SK-N-SH (cell line): ENCODE results near the gene TCF12. TPM values are rescaled to one million over a fixed set of nuclear protein-coding genes. Genes with fewer than 3 reads are reported as not detected.

Source experiments
- CTCF ChIA-PET: fragments of 300-600, 350-600 bp; formaldehyde crosslinking; extraction: SDS; loops from one replicate; lab custom pipeline; 2021; lab: Yijun Ruan, JAX
- POLR2A ChIA-PET: fragments of 350-600 bp; sonication (Branson Sonifier 250); formaldehyde crosslinking; extraction: SDS; loops from one replicate; lab custom pipeline; 2020; ENCODE audit warnings: antibody characterized with exemption, inconsistent platforms; lab: Yijun Ruan, JAX
- DNase-seq: peaks from one replicate; pipeline ENCODE4 v3.0.0; 2012
- H2AFZ ChIP-seq: fragments of 200-600 bp; sonication (generic); 2 replicates; pipeline ENCODE4 v1.8.1; 2016; ENCODE audit warnings: antibody characterized with exemption, mild to moderate bottlenecking, low read depth
- H3F3A ChIP-seq: fragments of 200-600 bp; sonication (generic); replicated peaks from 2 replicates; pipeline ENCODE3; 2016; ENCODE audit warnings: antibody characterized with exemption, mild to moderate bottlenecking; ENCODE audit not compliant: insufficient read depth
- H3K27ac ChIP-seq, 2 experiments: fragments of 200-500 bp in 1 of 2; fragments of 200-600 bp in 1 of 2; sonication (Bioruptor generic) in 1 of 2; sonication (generic), shearing (Covaris generic) in 1 of 2; 2 replicates each; pipeline versions ENCODE4 v1.5.1 to v1.6.1; 2014 to 2016; ENCODE audit warnings: low read depth in 2 of 2, inconsistent platforms in 1 of 2, low read length in 1 of 2, mild to moderate bottlenecking in 1 of 2, mixed read lengths in 1 of 2
- H3K27me3 ChIP-seq: fragments of 200-600 bp; sonication (generic), shearing (Covaris generic); 2 replicates; pipeline ENCODE4 v1.6.1; 2016; ENCODE audit warnings: mixed run types; ENCODE audit not compliant: insufficient read depth
- H3K36me3 ChIP-seq, 2 experiments: fragments of 200-500 bp in 1 of 2; fragments of 200-600 bp in 1 of 2; sonication (Bioruptor generic) in 1 of 2; sonication (generic) in 1 of 2; replicated peaks in 1 of 2; 2 replicates each; pipeline versions ENCODE3 to v1.5.1; 2014 to 2016; ENCODE audit warnings: low read length in 1 of 2, mild to moderate bottlenecking in 1 of 2; ENCODE audit not compliant: insufficient read depth in 2 of 2, control insufficient read depth in 1 of 2
- H3K4me1 ChIP-seq, 2 experiments: fragments of 200-500 bp in 1 of 2; fragments of 200-600 bp in 1 of 2; sonication (Bioruptor generic) in 1 of 2; sonication (generic), shearing (Covaris generic) in 1 of 2; 2 replicates each; pipeline versions ENCODE4 v1.5.1 to v1.6.1; 2014 to 2016; ENCODE audit warnings: low read depth in 1 of 2, low read length in 1 of 2, mixed run types in 1 of 2; ENCODE audit not compliant: insufficient read depth in 2 of 2, control insufficient read depth in 1 of 2
- H3K4me2 ChIP-seq: fragments of 200-600 bp; sonication (generic), shearing (Covaris generic); 2 replicates; pipeline ENCODE4 v1.6.1; 2017; ENCODE audit warnings: mixed run types
- H3K4me3 ChIP-seq, 2 experiments: fragments of 200-500 bp in 1 of 2; fragments of 200-600 bp in 1 of 2; sonication (Bioruptor generic) in 1 of 2; sonication (generic), shearing (Covaris generic) in 1 of 2; 2 replicates each; pipeline versions ENCODE4 v1.5.1 to v1.8.1; 2014 to 2016; ENCODE audit warnings: low read depth in 2 of 2, inconsistent platforms in 1 of 2, low read length in 1 of 2, mild to moderate bottlenecking in 1 of 2, mixed read lengths in 1 of 2, moderate library complexity in 1 of 2
- H3K79me2 ChIP-seq: fragments of 200-600 bp; sonication (generic); 2 replicates; pipeline ENCODE4 v1.8.1; 2017; ENCODE audit warnings: mild to moderate bottlenecking; ENCODE audit not compliant: insufficient read depth
- H3K9ac ChIP-seq: fragments of 200-600 bp; sonication (generic); 2 replicates; pipeline ENCODE4 v1.6.1; 2017; ENCODE audit warnings: mixed run types
- H3K9me2 ChIP-seq: fragments of 200-600 bp; sonication (generic); 2 replicates; pipeline ENCODE4 v1.6.1; 2017; ENCODE audit warnings: mixed run types
- H3K9me3 ChIP-seq: fragments of 200-600 bp; sonication (generic); 2 replicates; pipeline ENCODE4 v1.6.1; 2017; ENCODE audit warnings: mixed run types, mild to moderate bottlenecking, moderate library complexity
- H4K20me1 ChIP-seq: fragments of 200-600 bp; sonication (generic); 2 replicates; pipeline ENCODE4 v1.6.1; 2017; ENCODE audit warnings: mild to moderate bottlenecking, mixed run types; ENCODE audit not compliant: insufficient read depth
- CHD2 ChIP-seq: fragments of 150-350 bp; IDR thresholded peaks from 2 replicates; pipeline ENCODE4 v1.6.1; 2018; ENCODE audit warnings: low read length; ENCODE audit not compliant: partially characterized antibody
- ELF1 ChIP-seq: IDR thresholded peaks from 2 replicates; pipeline ENCODE4 v1.4.0; 2012
- EP300 ChIP-seq, 2 experiments: IDR thresholded peaks; 2 replicates each; pipeline versions ENCODE4 v1.4.0 to v1.6.1; 2012; ENCODE audit warnings: borderline replicate concordance in 1 of 2, low read depth in 1 of 2, low read length in 1 of 2
- FOSL2 ChIP-seq: IDR thresholded peaks from 2 replicates; pipeline ENCODE4 v1.4.0; 2012; ENCODE audit warnings: low read depth, mild to moderate bottlenecking, moderate library complexity, borderline replicate concordance
- GABPA ChIP-seq: IDR thresholded peaks from 2 replicates; pipeline ENCODE4 v1.4.0; 2012; ENCODE audit warnings: low read depth, mild to moderate bottlenecking
- GATA2 ChIP-seq: sonication (generic); formaldehyde crosslinking; IDR thresholded peaks from 2 replicates; pipeline ENCODE4 v1.5.0; 2020; ENCODE audit warnings: mild to moderate bottlenecking, missing genetic modification reagents
- JUND ChIP-seq: IDR thresholded peaks from 2 replicates; pipeline ENCODE4 v1.4.0; 2012
- MEF2A ChIP-seq: IDR thresholded peaks from 2 replicates; pipeline ENCODE4 v1.4.0; 2012; ENCODE audit warnings: low read depth, borderline replicate concordance
- MXI1 ChIP-seq: IDR thresholded peaks from 2 replicates; pipeline ENCODE4 v1.6.1; 2012; ENCODE audit warnings: mild to moderate bottlenecking, low read depth, low read length, improper control_type of control experiment
- RCOR1 ChIP-seq: fragments of 150-350 bp; IDR thresholded peaks from 2 replicates; pipeline ENCODE4 v1.6.1; 2017; ENCODE audit warnings: antibody characterized with exemption, low read length
- RFX5 ChIP-seq: IDR thresholded peaks from 2 replicates; pipeline ENCODE4 v1.6.1; 2012; ENCODE audit warnings: mild to moderate bottlenecking, improper control_type of control experiment, low read length
- SIN3A ChIP-seq: IDR thresholded peaks from 2 replicates; pipeline ENCODE4 v1.6.1; 2012; ENCODE audit warnings: low read depth, mild to moderate bottlenecking, low read length, moderate library complexity, borderline replicate concordance
- TCF12 ChIP-seq: IDR thresholded peaks from 2 replicates; pipeline ENCODE4 v1.4.0; 2012
- WGBS: methylation state at CpG from one replicate; pipeline ENCODE4 v1.1.6; 2017; ENCODE audit warnings: low lambda C conversion rate; 5-methylcytosine and 5-hydroxymethylcytosine counted together
- polyA plus RNA-seq, 3 experiments: library from polyadenylated mRNA; depleted of rRNA; stranded (reverse); fragments of >200 nt; gene quantifications; 2 replicates each; pipeline ENCODE4 v1.2.3, GENCODE V29; 2012
- TF ChIP-seq, protein P1 (sequence below): IDR thresholded peaks from 2 replicates; pipeline ENCODE4; 2012
- TF ChIP-seq, protein P2 (sequence below): IDR thresholded peaks from 2 replicates; pipeline ENCODE4 v1.4.0; 2012; ENCODE audit warnings: low read depth, borderline replicate concordance
- TF ChIP-seq, protein P3 (sequence below): fragments of 150-350 bp; IDR thresholded peaks from 2 replicates; pipeline ENCODE4 v1.6.1; 2016; ENCODE audit warnings: mild to moderate bottlenecking, low read depth, low read length
- TF ChIP-seq, protein P4 (sequence below): fragments of 150-350 bp; IDR thresholded peaks from 2 replicates; pipeline ENCODE4 v1.6.1; 2017; ENCODE audit warnings: antibody characterized with exemption, low read length, low read depth, borderline replicate concordance
- TF ChIP-seq, protein P5 (sequence below): IDR thresholded peaks from 2 replicates; pipeline ENCODE4 v1.4.0; 2012; ENCODE audit warnings: low read depth, borderline replicate concordance

Gene TCF12
- polyA plus RNA-seq, 1 of the 3 experiments (the other 2 are of a cell fraction): 49.6 TPM

DNA sequence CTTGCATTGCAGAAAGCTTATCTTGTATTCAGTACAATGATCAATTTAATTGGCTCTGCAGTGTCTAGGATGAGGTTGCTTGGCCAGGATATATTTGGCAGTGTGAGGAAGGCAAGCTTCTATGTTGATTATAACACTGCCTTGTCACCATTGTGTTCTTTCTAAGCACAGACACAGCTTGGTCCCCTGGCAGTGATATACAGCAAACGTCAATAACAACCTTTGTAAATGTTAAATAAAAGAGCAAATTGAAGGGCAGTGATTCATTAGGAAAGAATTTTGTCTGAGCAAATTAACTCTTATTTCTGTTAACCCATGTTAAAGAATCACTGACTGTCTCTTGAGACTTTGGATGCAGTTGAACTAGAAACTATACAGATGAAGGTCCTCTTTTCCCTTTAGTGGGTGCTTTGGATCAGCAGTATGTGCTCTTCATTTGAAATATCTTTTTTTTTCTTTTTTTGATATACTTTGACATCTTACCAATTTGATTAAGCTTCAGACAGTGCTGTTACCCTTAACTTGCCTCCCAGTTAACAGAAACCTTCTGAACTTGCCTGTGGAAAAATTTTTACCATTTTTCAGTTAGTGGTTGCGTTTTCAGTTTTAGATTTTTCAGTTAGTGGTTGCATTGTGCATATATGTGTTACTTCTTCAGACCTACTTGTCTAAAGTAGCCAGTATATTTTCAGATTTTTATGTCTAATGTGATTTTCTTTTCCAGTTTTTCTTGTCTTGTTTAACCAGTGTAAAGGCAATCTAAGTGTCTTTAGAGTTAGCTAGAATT lies 199.8 kb downstream of the TCF12 start:
- Histone ChIP-seq H3K9ac (no peak overlapping the region), H3K27me3 (no peaks in the 10 kb centered on the region), H3K4me1 (peaks cover 9 to 28% of the 10 kb centered on the region in 2 experiments; a peak in 3 of 4 replicates), H2AFZ (no peak overlapping the region), H3K27ac (peak overlapping the region; percentile 24 to 42; a peak in 3 of 4 replicates), H3K9me3 (no peaks in the 10 kb centered on the region), H3K36me3 (no peaks in the 10 kb centered on the region), H3F3A (peaks cover 13% of the 10 kb centered on the region), H3K4me3 (no peak overlapping the region), H3K9me2 (no peaks in the 10 kb centered on the region), H3K4me2 (peak overlapping the region; percentile 2; the same call in 1 of the 2 replicates), H4K20me1 (no peaks in the 10 kb centered on the region), H3K79me2 (peaks cover 73% of the 10 kb centered on the region)
- CTCF ChIA-PET: interaction anchor here (0.6 to 6.0 kb wide), 6 partner anchors 9 to 96 kb away, joined by 3 to 25 read pairs (median 3); no protein-coding TSS in a partner anchor
- TF ChIP-seq, protein P1, sequence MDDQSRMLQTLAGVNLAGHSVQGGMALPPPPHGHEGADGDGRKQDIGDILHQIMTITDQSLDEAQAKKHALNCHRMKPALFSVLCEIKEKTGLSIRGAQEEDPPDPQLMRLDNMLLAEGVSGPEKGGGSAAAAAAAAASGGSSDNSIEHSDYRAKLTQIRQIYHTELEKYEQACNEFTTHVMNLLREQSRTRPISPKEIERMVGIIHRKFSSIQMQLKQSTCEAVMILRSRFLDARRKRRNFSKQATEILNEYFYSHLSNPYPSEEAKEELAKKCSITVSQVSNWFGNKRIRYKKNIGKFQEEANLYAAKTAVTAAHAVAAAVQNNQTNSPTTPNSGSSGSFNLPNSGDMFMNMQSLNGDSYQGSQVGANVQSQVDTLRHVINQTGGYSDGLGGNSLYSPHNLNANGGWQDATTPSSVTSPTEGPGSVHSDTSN: peak; percentile 25; the same call in 1 of the 2 replicates
- TF ChIP-seq GABPA: no peak
- TF ChIP-seq GATA2 (CRISPR knock-in tag): 0 out of 2 replicates have a peak, but pooled peaks have one; percentile 19
- peak; percentile 19 for TF ChIP-seq CHD2
- DNase-seq: no peak
- POLR2A ChIA-PET: no interaction called here
- WGBS: 44% methylated on average over 2 of the region's 2 CpGs

DNA sequence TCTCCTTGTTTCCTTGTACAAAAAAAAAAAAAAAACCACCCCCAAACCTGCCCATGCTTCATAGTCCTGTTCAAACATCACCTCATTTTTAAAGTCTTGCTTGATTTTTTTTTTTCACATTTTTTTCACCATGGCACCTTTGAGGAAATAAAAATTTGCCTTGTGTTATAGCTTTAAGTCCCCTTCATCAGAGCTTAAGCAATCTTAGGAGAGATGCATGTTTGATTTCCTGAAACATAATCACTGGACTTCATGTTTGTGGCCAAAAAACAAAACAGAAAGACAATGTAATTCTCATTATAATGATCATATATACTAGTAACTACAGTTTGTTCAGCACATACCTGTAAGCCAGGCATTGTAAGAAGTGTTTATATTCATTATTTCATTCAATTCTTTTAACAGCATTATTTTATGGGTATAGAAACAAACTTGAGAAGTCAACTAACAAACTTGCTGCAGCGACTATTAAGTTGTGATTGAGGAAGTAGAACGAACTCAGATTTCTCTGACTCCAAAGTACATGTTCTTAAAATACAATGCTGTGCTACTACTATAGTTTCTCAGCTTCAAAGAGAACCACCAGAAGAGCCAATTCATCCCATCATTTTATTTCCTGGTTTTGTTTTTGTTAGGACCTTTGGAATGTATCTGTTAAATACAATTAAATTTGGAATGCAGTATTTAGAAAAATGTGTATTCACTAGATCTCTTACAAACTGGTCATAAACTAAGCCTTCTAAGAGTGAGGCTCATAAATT lies 203.8 kb downstream of the TCF12 start:
- no peak overlapping the region for H3K4me2 ChIP-seq
- CTCF ChIA-PET: interaction anchor here (0.9 to 6.0 kb wide), 5 partner anchors 11 to 184 kb away, joined by 3 to 25 read pairs (median 4); no protein-coding TSS in a partner anchor

More for the DNA sequence above, 203.8 kb downstream of the TCF12 start:
- Histone ChIP-seq H3K27me3 (no peaks in the 10 kb centered on the region), H3K79me2 (peaks cover 43% of the 10 kb centered on the region), H3K9ac (no peak overlapping the region), H3K36me3 (peaks cover 0 to 4% of the 10 kb centered on the region in 2 experiments), H3K27ac (peak overlapping the region in 1 of 2 experiments; percentile 4; a peak in 2 of 4 replicates), H3F3A (peaks cover 11% of the 10 kb centered on the region), H2AFZ (no peak overlapping the region), H4K20me1 (no peaks in the 10 kb centered on the region), H3K9me3 (no peaks in the 10 kb centered on the region), H3K9me2 (no peaks in the 10 kb centered on the region), H3K4me1 (peaks cover 9 to 25% of the 10 kb centered on the region in 2 experiments; a peak in 2 of 4 replicates), H3K4me3 (no peak overlapping the region)
- 96% methylated on average over 2 of the region's 2 CpGs for WGBS
- TF ChIP-seq, protein P2, sequence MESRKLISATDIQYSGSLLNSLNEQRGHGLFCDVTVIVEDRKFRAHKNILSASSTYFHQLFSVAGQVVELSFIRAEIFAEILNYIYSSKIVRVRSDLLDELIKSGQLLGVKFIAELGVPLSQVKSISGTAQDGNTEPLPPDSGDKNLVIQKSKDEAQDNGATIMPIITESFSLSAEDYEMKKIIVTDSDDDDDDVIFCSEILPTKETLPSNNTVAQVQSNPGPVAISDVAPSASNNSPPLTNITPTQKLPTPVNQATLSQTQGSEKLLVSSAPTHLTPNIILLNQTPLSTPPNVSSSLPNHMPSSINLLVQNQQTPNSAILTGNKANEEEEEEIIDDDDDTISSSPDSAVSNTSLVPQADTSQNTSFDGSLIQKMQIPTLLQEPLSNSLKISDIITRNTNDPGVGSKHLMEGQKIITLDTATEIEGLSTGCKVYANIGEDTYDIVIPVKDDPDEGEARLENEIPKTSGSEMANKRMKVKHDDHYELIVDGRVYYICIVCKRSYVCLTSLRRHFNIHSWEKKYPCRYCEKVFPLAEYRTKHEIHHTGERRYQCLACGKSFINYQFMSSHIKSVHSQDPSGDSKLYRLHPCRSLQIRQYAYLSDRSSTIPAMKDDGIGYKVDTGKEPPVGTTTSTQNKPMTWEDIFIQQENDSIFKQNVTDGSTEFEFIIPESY: no peak
- TF ChIP-seq GABPA: no peak
- TF ChIP-seq EP300 (IDR thresholded peaks at IDR 0.05; ENCODE audit: borderline replicate concordance in 1 of 2, low read depth in 1 of 2, low read length in 1 of 2): no peak
- TF ChIP-seq, protein P3, sequence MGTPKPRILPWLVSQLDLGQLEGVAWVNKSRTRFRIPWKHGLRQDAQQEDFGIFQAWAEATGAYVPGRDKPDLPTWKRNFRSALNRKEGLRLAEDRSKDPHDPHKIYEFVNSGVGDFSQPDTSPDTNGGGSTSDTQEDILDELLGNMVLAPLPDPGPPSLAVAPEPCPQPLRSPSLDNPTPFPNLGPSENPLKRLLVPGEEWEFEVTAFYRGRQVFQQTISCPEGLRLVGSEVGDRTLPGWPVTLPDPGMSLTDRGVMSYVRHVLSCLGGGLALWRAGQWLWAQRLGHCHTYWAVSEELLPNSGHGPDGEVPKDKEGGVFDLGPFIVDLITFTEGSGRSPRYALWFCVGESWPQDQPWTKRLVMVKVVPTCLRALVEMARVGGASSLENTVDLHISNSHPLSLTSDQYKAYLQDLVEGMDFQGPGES: no peak
- TF ChIP-seq, protein P4, sequence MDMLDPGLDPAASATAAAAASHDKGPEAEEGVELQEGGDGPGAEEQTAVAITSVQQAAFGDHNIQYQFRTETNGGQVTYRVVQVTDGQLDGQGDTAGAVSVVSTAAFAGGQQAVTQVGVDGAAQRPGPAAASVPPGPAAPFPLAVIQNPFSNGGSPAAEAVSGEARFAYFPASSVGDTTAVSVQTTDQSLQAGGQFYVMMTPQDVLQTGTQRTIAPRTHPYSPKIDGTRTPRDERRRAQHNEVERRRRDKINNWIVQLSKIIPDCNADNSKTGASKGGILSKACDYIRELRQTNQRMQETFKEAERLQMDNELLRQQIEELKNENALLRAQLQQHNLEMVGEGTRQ: no peak
- TF ChIP-seq, protein P5, sequence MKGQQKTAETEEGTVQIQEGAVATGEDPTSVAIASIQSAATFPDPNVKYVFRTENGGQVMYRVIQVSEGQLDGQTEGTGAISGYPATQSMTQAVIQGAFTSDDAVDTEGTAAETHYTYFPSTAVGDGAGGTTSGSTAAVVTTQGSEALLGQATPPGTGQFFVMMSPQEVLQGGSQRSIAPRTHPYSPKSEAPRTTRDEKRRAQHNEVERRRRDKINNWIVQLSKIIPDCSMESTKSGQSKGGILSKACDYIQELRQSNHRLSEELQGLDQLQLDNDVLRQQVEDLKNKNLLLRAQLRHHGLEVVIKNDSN: no peak
- TF ChIP-seq MXI1: no peak
- TF ChIP-seq TCF12: no peak
- TF ChIP-seq SIN3A: no peak
- TF ChIP-seq FOSL2: no peak
- TF ChIP-seq JUND: no peak
- TF ChIP-seq MEF2A: no peak
- TF ChIP-seq ELF1: no peak
- no peak for TF ChIP-seq RCOR1
- no peak for TF ChIP-seq RFX5
- POLR2A ChIA-PET: no interaction called here
- no peak for DNase-seq
